Urinary bladder (tissue), 4 donors: ENCODE data around the gene ATXN7. TPM values are rescaled to one million over a fixed set of nuclear protein-coding genes. Genes with fewer than 3 reads are reported as not detected.

Experiments used
- DNase-seq: peaks from one replicate; pipeline ENCODE4 v3.0.0-alpha.2; 2015; ENCODE audit errors: extremely low spot score
- H3K27ac ChIP-seq: one replicate; pipeline ENCODE4 v1.5.1; 2013; ENCODE audit warnings: low read depth, mild to moderate bottlenecking, moderate library complexity
- H3K36me3 ChIP-seq: one replicate; pipeline ENCODE4 v1.6.1; 2013; ENCODE audit warnings: mild to moderate bottlenecking, moderate library complexity; ENCODE audit not compliant: insufficient read depth
- H3K4me1 ChIP-seq: one replicate; pipeline ENCODE4 v1.6.1; 2013; ENCODE audit warnings: mild to moderate bottlenecking, moderate library complexity; ENCODE audit not compliant: insufficient read depth
- H3K4me3 ChIP-seq: one replicate; pipeline ENCODE4 v1.5.1; 2013; ENCODE audit warnings: low read depth, low read length
- WGBS: extraction: QIAGEN DNeasy Blood & Tissue Kit; methylation state at CpG from one replicate; pipeline ENCODE4 v1.1.7; 2013; 5-methylcytosine and 5-hydroxymethylcytosine counted together
- polyA plus RNA-seq: library from polyadenylated mRNA; stranded (reverse); fragments of 200-250 nt; gene quantifications from one replicate; pipeline ENCODE4 v1.2.3, GENCODE V29; 2013
- total RNA-seq: library from RNA; depleted of rRNA; stranded (reverse); fragments of >200 nt; gene quantifications from one replicate; pipeline ENCODE4 v1.2.3, GENCODE V29; 2014
- donor health status: healthy with polysubstance abuse.
- donor health status: healthy.

ATXN7 gene
- total and polyA plus RNA-seq, 2 donors, result 6.2 to 27.0 TPM

GRCh38 chr3:64033069-64033468 lies 169.4 kb downstream of the ATXN7 start:
- Histone ChIP-seq H3K27ac (no peak overlapping the region), H3K4me1 (no peaks in the 10 kb centered on the region), H3K4me3 (no peak overlapping the region), H3K36me3 (no peaks in the 10 kb centered on the region)
- no peak for DNase-seq
- WGBS, result 79% methylated on average over 2 of the region's 2 CpGs

GRCh38 chr3:64037084-64037483 lies 173.4 kb downstream of the ATXN7 start:
- Histone ChIP-seq H3K4me3 (no peak overlapping the region), H3K4me1 (no peaks in the 10 kb centered on the region), H3K27ac (no peak overlapping the region), H3K36me3 (no peaks in the 10 kb centered on the region)
- DNase-seq, result no peak
- WGBS, result 98% methylated on average over 7 of the region's 7 CpGs

- Histone ChIP-seq H3K4me1 (no peaks in the 10 kb centered on the region), H3K27ac (no peak overlapping the region), H3K36me3 (no peaks in the 10 kb centered on the region), H3K4me3 (no peak overlapping the region)
- WGBS, result 63% methylated on average over 4 of the region's 4 CpGs
- no peak for DNase-seq
Measured at GRCh38 chr3:64038253-64038767, 174.6 kb downstream of the ATXN7 start.

- no peak overlapping the region for H3K27ac ChIP-seq
- no peaks in the 10 kb centered on the region for H3K4me1 ChIP-seq
- no peaks in the 10 kb centered on the region for H3K36me3 ChIP-seq
- H3K4me3 ChIP-seq, result no peak overlapping the region
- no peak for DNase-seq
- WGBS, result 76% methylated on average over 4 of the region's 4 CpGs
Measured at GRCh38 chr3:64039332-64039731, 175.7 kb downstream of the ATXN7 start.

- H3K36me3 ChIP-seq, result no peaks in the 10 kb centered on the region
- WGBS, result 66% methylated on average over 5 of the region's 5 CpGs
- no peaks in the 10 kb centered on the region for H3K4me1 ChIP-seq
- no peak for DNase-seq
- no peak overlapping the region for H3K27ac ChIP-seq
- H3K4me3 ChIP-seq, result no peak overlapping the region
Measured at GRCh38 chr3:64039981-64040733, 176.5 kb downstream of the ATXN7 start.

- H3K4me1 ChIP-seq, result no peaks in the 10 kb centered on the region
- no peaks in the 10 kb centered on the region for H3K36me3 ChIP-seq
- DNase-seq, result no peak
- H3K27ac ChIP-seq, result no peak overlapping the region
- 64% methylated on average over 1 of the region's 1 CpG for WGBS
- no peak overlapping the region for H3K4me3 ChIP-seq
Measured at GRCh38 chr3:64042952-64043351, 179.3 kb downstream of the ATXN7 start.

- WGBS, result 71% methylated on average over 3 of the region's 3 CpGs
- Histone ChIP-seq H3K4me1 (no peaks in the 10 kb centered on the region), H3K4me3 (no peak overlapping the region), H3K27ac (no peak overlapping the region), H3K36me3 (no peaks in the 10 kb centered on the region)
- no peak for DNase-seq
Measured at GRCh38 chr3:64046592-64046991, 182.9 kb downstream of the ATXN7 start.

- WGBS, result 59% methylated on average over 6 of the region's 6 CpGs
- Histone ChIP-seq H3K27ac (no peak overlapping the region), H3K4me3 (no peak overlapping the region), H3K4me1 (no peaks in the 10 kb centered on the region), H3K36me3 (no peaks in the 10 kb centered on the region)
- DNase-seq, result no peak
Measured at GRCh38 chr3:64046996-64047594, 183.4 kb downstream of the ATXN7 start.

GRCh38 chr3:64047787-64048186 lies 184.1 kb downstream of the ATXN7 start:
- 78% methylated on average over 7 of the region's 7 CpGs for WGBS
- H3K27ac ChIP-seq, result no peak overlapping the region
- H3K4me1 ChIP-seq, result no peaks in the 10 kb centered on the region
- H3K4me3 ChIP-seq, result no peak overlapping the region
- H3K36me3 ChIP-seq, result no peaks in the 10 kb centered on the region
- no peak for DNase-seq

GRCh38 chr3:64048631-64049061 lies 185.0 kb downstream of the ATXN7 start:
- Histone ChIP-seq H3K4me3 (no peak overlapping the region), H3K36me3 (no peaks in the 10 kb centered on the region), H3K4me1 (no peaks in the 10 kb centered on the region), H3K27ac (no peak overlapping the region)
- DNase-seq, result no peak
- WGBS, result 63% methylated on average over 3 of the region's 3 CpGs

GRCh38 chr3:64049136-64049535 lies 185.5 kb downstream of the ATXN7 start:
- Histone ChIP-seq H3K36me3 (no peaks in the 10 kb centered on the region), H3K27ac (no peak overlapping the region), H3K4me1 (no peaks in the 10 kb centered on the region), H3K4me3 (no peak overlapping the region)
- DNase-seq, result no peak
- 91% methylated on average over 3 of the region's 3 CpGs for WGBS

- H3K27ac ChIP-seq, result no peak overlapping the region
- WGBS, result 73% methylated on average over 4 of the region's 4 CpGs
- no peaks in the 10 kb centered on the region for H3K4me1 ChIP-seq
- H3K36me3 ChIP-seq, result no peaks in the 10 kb centered on the region
- DNase-seq, result no peak
- H3K4me3 ChIP-seq, result no peak overlapping the region
Measured at GRCh38 chr3:64049832-64050231, 186.2 kb downstream of the ATXN7 start.
